ENCODE data around the gene CXXC5.

Gene CXXC5

GRCh38 chr5:139694556-139695177 is 46.5 kb downstream of the CXXC5 start:
- DNase-seq (ENCODE audit: low read depth in 2 of 2): no peak

- DNase-seq (ENCODE audit: low read depth in 2 of 2): no peak
Observed at GRCh38 chr5:139695178-139695573, 47.0 kb downstream of the CXXC5 start.

- no peak for DNase-seq (ENCODE audit: low read depth in 2 of 2)
Observed at GRCh38 chr5:139696167-139696893, 48.2 kb downstream of the CXXC5 start.

GRCh38 chr5:139696894-139697658 is 48.9 kb downstream of the CXXC5 start:
- no peak for DNase-seq (ENCODE audit: low read depth in 2 of 2)

GRCh38 chr5:139698490-139699146 is 50.5 kb downstream of the CXXC5 start:
- no peak for DNase-seq (ENCODE audit: low read depth in 2 of 2)

- DNase-seq (ENCODE audit: low read depth in 2 of 2): no peak
Observed at GRCh38 chr5:139699351-139699750, 51.2 kb downstream of the CXXC5 start.

GRCh38 chr5:139700711-139701055 is 52.5 kb downstream of the CXXC5 start:
- no peak for DNase-seq (ENCODE audit: low read depth in 2 of 2)

GRCh38 chr5:139701056-139701741 is 53.0 kb downstream of the CXXC5 start:
- DNase-seq (ENCODE audit: low read depth in 2 of 2): no peak

GRCh38 chr5:139702548-139702947 is 54.4 kb downstream of the CXXC5 start:
- no peak for DNase-seq (ENCODE audit: low read depth in 2 of 2)

- DNase-seq (ENCODE audit: low read depth in 2 of 2): no peak
Observed at GRCh38 chr5:139704748-139705147, 56.6 kb downstream of the CXXC5 start.

GRCh38 chr5:139705191-139705590 is 57.0 kb downstream of the CXXC5 start:
- no peak for DNase-seq (ENCODE audit: low read depth in 2 of 2)

- no peak for DNase-seq (ENCODE audit: low read depth in 2 of 2)
Observed at GRCh38 chr5:139705655-139706587, 57.8 kb downstream of the CXXC5 start.

GRCh38 chr5:139707445-139708003 is 59.4 kb downstream of the CXXC5 start:
- no peak for DNase-seq (ENCODE audit: low read depth in 2 of 2)

GRCh38 chr5:139708434-139708861 is 60.3 kb downstream of the CXXC5 start:
- DNase-seq (ENCODE audit: low read depth in 2 of 2): no peak

- no peak for DNase-seq (ENCODE audit: low read depth in 2 of 2)
Observed at GRCh38 chr5:139708877-139709581, 60.9 kb downstream of the CXXC5 start.

GRCh38 chr5:139709582-139710318 is 61.6 kb downstream of the CXXC5 start:
- DNase-seq (ENCODE audit: low read depth in 2 of 2): no peak

- DNase-seq (ENCODE audit: low read depth in 2 of 2): no peak
Observed at GRCh38 chr5:139710319-139711066, 62.3 kb downstream of the CXXC5 start.
